ENCODE results near the gene ITPKC.
"Not testable (repeated sequence)": the region's sequence is repeated elsewhere in the genome, so short reads cannot be mapped to it uniquely, and the experiment has no call there.

Gene ITPKC

GRCh38 chr19:40724315-40724714, 7.4 kb downstream of the ITPKC start:
- Mint-ChIP-seq H3K36me3 (ENCODE audit: low read depth) (peaks cover 72% of the 10 kb centered on the region), H3K4me1 (peaks cover 25% of the 10 kb centered on the region), H3K9me3 (peaks cover 9% of the 10 kb centered on the region), H3K4me3 (no peak overlapping the region), H3K27me3 (ENCODE audit: low read depth, poor library complexity) (no peaks in the 10 kb centered on the region), H3K27ac (no peak overlapping the region)
- DNase-seq = no peak
- TF ChIP-seq CTCF (IDR thresholded peaks at IDR 0.05) = no peak

- H3K4me3 Mint-ChIP-seq = no peak overlapping the region
- H3K9me3 Mint-ChIP-seq = peaks cover 9% of the 10 kb centered on the region
- H3K27me3 Mint-ChIP-seq (ENCODE audit: low read depth, poor library complexity) = no peaks in the 10 kb centered on the region
- H3K4me1 Mint-ChIP-seq = peaks cover 19% of the 10 kb centered on the region
- peaks cover 72% of the 10 kb centered on the region for H3K36me3 Mint-ChIP-seq (ENCODE audit: low read depth)
- DNase-seq = no peak
- TF ChIP-seq CTCF (IDR thresholded peaks at IDR 0.05) = no peak
- H3K27ac Mint-ChIP-seq = no peak overlapping the region
These were observed 7.9 kb downstream of the ITPKC start for GRCh38 chr19:40724855-40725254.

- Mint-ChIP-seq H3K4me3 (no peak overlapping the region), H3K4me1 (peaks cover 6% of the 10 kb centered on the region), H3K36me3 (ENCODE audit: low read depth) (peaks cover 76% of the 10 kb centered on the region), H3K27ac (no peak overlapping the region), H3K9me3 (peaks cover 9% of the 10 kb centered on the region), H3K27me3 (ENCODE audit: low read depth, poor library complexity) (no peaks in the 10 kb centered on the region)
- TF ChIP-seq CTCF (IDR thresholded peaks at IDR 0.05) = no peak
- no peak for DNase-seq
These were observed 9.4 kb downstream of the ITPKC start for GRCh38 chr19:40726279-40726678.

DNA sequence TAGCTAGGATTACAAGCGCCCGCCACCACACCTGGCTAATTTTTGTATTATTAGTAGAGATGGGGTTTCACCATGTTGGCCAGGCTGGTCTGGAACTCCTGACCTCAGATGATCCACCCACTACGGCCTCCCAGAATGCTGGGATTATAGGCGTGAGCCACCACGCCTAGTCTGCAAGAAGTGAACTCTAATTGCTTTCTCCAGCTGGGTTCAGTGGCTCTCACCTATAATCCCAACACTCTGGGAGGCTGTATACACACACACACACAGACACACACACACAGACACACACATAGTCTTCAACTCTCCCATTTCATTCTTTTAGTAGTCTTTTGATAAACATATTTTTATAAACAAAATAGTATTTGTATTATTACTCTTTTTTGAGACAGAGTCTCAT, 13.2 kb downstream of the ITPKC start:
- H3K36me3 Mint-ChIP-seq (ENCODE audit: low read depth) = peaks cover 75% of the 10 kb centered on the region
- H3K4me1 Mint-ChIP-seq; H3K4me3 Mint-ChIP-seq; DNase-seq; H3K9me3 Mint-ChIP-seq; H3K27me3 Mint-ChIP-seq (ENCODE audit: low read depth, poor library complexity); H3K27ac Mint-ChIP-seq: not testable (repeated sequence)

- H3K27ac Mint-ChIP-seq; H3K4me1 Mint-ChIP-seq; DNase-seq; H3K4me3 Mint-ChIP-seq; H3K9me3 Mint-ChIP-seq; H3K27me3 Mint-ChIP-seq (ENCODE audit: low read depth, poor library complexity): not testable (repeated sequence)
- peaks cover 72% of the 10 kb centered on the region for H3K36me3 Mint-ChIP-seq (ENCODE audit: low read depth)
These were observed 15.4 kb downstream of the ITPKC start for GRCh38 chr19:40732304-40732703.

- DNase-seq = no peak
- Mint-ChIP-seq H3K4me3 (no peak overlapping the region), H3K4me1 (no peaks in the 10 kb centered on the region), H3K27ac (no peak overlapping the region), H3K36me3 (ENCODE audit: low read depth) (peaks cover 69% of the 10 kb centered on the region), H3K27me3 (ENCODE audit: low read depth, poor library complexity) (no peaks in the 10 kb centered on the region), H3K9me3 (no peaks in the 10 kb centered on the region)
- TF ChIP-seq CTCF (IDR thresholded peaks at IDR 0.05) = no peak
These were observed 16.2 kb downstream of the ITPKC start for GRCh38 chr19:40733149-40733548.

DNA sequence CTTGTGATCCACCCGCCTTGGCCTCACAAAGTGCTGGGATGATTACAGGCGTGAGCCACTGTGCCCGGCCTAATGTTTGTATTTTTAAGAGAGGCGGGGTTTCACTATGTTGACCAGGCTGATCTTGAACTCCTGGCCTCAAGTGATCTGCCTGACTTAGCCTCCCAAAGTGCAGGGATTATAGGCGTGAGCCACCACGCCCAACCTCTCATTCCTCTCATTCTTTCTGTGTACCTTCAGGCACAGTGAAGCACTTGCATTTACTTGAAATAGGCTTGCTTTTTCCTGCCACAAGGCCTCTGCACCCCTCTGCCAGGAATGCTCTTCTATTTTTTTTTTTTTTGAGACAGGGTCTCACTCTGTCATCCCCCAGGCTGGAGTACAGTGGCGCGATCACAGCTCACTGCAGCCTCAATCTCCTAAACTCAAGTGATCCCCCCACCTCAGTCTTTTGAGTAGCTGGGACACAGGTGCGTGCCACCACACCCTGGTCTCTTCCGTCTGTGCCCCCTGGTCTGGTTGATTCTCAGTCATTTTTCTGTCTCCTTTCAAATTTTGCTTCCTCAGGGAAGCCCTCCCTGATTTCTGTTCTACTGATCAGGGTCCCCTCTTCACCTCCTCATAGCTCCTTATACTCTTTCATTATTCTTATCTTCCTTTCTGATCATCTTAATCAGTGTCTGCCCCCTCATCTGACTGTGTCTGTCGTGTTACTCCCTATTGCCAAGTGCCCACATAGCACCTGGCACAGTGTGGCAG, 18.3 kb downstream of the ITPKC start:
- Mint-ChIP-seq H3K36me3 (ENCODE audit: low read depth) (peaks cover 65% of the 10 kb centered on the region), H3K4me3 (no peak overlapping the region), H3K4me1 (no peaks in the 10 kb centered on the region), H3K27ac (no peak overlapping the region), H3K9me3 (no peaks in the 10 kb centered on the region), H3K27me3 (ENCODE audit: low read depth, poor library complexity) (no peaks in the 10 kb centered on the region)
- no peak for DNase-seq
- no peak for TF ChIP-seq CTCF (IDR thresholded peaks at IDR 0.05)

Data from nephron progenitor cell (in vitro differentiated cells).